ENCODE measurements around the gene NAT16.

The NAT16 gene

DNA sequence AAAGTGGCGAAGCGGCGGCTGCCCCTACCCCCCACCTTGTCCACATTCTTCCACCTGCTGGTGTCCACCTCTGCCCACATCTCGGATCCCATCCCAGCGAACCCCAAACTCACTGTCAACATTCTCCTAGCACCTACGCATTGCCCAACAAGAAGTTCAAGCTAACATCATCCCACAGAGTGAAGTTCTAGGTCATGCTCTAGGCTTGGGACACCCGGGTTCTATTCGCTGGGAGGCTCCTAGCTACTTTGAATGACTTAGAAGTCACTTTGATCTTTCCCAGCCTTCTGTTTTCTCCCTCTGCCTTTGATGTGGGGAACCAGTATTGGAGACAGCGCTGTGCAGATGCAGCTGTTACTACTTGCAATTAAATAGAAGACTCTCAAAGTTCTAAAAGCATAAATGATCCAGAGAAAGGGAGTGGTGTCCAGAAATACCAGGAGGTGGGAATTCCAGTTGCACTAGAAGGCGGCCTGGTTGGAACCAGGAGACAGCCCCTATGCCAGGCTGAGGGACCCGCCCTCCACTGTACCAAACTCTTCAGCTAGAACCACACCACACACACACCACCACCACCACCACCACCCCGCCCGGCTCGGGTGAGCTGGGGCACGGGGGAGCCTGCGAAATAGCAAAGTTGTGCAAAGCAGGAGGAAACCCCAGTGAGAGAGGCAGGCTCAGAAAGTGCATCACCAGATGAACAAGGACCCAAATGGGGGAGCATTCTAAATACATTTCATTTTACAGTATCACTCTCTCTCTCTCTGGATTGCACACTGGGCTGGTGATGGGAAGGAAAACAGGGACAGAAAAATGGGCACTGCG is 9.3 kb downstream of the NAT16 start:
- no peak for DNase-seq

DNA sequence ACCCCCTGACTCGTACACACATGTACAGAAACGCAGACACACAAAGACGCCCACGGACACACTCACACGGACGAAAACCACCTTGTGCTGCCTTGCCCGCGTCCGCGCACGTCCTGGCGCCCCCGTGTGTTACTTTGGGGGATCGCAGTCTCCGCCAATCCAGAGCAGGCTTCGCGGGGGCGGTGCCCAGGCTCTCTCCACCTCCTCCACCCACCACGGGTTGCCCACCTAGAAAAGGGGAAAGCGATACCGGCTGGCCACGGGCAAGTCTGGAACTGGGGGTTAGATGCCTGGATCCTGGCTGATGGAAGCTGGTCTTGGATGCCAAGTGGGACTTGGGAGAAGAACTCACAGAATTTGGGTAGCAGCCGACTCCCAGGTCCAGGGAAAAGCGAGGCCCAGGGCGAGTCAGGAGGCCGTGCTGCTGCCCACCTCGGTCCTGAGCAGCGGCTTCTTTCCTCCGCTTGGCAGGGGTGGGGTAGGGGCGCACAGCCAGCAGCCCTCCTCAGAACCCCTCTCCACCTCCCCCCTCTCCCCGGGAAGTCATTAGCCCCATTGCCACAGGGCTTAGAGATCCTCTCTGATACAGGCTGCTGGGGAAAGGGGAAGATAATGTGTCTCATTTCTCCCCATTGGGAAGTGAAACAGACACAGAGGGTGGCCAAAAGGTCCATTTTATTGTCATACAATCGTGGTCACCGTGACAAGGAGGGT is 10.1 kb downstream of the NAT16 start:
- no peak for DNase-seq

DNA sequence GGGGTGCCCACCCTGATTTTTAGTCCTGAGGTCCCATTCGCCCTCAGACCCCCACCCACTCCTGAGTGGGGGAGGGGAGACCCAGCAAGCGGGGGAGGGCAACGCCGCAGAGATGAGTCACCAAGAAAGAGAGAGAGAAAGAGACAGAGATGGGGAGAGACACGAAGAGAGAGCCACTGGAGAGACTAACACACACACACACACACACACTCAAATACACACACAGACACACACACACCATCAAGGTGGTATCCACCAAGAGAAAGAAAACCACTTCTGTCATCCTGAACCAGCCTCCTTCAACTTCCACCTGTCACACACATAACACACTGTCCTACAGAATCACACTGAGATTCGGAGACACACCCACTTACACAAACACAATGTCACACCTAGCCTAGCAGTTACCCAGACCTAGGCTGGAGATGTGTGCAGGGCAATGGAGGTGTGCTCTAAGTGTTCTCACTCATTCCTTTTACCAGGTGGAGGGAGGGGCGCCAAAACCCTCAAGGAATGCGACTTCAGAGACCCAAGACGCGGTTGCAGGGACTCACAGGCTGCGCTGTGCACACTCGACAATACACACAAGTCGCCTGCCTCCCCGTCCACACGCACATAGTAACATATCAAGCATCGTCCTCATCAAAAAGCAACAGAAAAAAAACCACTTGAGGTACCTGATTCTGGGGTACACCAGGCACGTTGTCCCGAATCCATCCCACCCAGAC is 10.8 kb downstream of the NAT16 start:
- DNase-seq: no peak

- DNase-seq: no peak
Observed at GRCh38 chr7:101168412-101169049, 11.6 kb downstream of the NAT16 start.

DNA sequence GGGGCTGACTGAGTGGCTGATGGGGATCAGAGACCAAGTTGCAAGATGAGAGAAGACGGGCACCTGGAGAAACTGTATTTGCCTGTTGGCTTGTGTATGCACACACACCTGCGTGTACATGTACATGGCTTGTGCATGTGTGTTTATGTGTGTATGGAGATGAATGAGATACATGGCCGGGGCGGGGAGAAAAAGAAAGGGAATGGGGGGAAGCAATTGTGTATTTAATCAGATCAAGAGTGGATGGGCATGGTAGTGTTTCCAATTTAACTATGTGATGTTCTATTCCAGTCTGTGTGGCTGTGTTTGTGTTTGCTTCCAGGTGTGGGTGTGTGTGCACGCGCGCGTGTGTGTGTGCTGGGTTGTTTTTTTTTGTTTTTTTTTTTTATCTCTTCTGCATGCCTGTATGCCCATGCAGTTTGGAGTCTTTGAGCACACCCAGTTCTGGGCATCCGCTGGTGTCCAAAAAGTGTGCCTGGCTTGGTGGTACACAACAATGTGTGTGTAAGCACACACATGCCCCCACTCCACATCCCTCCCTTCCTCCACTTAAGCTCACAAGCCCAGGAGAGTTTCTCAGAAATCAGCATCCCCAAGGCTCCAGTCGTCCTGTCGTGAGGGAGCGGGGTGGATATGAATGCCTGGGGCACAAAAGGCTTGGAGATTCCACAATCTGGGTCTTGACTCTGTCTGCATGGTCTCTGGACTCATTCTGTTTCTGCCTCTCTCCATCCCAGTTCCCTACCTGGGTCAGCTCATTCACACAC is 12.3 kb downstream of the NAT16 start:
- DNase-seq: no peak

- DNase-seq: no peak
Observed at GRCh38 chr7:101166909-101167644, 13.0 kb downstream of the NAT16 start.

DNA sequence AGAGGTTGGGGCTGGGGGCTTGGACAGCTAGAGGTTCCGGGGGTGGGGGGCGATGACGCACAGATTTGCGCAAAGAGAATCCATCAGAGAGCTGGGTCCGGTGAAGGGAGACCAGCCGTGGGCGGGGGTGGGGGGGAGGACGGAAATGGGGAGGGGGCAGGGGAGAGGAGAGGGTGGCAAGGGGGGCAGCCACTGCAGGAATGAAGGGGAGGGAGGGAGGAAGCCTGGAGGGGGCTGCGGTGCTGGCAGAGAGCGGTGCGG is 13.5 kb downstream of the NAT16 start:
- DNase-seq: no peak

DNA sequence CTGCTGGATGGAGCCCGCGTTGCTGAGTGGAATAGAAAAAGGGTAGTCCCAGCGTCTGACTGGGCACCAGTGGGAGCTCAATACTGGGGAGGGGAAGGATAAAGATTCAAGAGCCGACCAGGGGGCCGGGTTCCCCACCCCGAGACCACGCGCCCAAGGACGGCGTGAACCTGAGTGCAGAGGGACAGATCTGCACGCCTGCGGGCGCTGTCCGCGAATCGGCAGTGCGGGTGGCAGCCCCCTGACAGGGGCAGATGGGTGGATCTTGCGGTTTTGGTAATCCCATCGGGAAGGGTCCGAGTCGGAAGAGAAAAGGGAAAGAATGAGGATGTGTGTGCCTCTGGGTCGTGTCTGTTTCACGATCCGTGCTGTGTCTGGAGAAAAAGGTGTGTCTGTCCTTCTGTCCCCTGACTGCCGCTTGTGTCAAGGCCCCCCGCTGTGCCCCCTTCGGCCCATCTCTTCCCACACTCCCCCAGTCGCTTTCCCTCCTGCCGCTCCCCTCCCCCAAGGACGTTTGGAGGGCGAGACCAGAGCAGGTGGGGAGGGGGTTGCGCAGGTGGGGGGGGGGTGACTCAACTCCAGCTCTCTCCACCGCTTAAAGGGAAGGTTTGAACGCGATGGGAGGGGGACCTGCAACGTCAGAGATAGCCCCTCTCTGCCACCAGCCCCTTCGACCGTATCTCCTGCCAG is 14.0 kb downstream of the NAT16 start:
- no peak for DNase-seq

DNA sequence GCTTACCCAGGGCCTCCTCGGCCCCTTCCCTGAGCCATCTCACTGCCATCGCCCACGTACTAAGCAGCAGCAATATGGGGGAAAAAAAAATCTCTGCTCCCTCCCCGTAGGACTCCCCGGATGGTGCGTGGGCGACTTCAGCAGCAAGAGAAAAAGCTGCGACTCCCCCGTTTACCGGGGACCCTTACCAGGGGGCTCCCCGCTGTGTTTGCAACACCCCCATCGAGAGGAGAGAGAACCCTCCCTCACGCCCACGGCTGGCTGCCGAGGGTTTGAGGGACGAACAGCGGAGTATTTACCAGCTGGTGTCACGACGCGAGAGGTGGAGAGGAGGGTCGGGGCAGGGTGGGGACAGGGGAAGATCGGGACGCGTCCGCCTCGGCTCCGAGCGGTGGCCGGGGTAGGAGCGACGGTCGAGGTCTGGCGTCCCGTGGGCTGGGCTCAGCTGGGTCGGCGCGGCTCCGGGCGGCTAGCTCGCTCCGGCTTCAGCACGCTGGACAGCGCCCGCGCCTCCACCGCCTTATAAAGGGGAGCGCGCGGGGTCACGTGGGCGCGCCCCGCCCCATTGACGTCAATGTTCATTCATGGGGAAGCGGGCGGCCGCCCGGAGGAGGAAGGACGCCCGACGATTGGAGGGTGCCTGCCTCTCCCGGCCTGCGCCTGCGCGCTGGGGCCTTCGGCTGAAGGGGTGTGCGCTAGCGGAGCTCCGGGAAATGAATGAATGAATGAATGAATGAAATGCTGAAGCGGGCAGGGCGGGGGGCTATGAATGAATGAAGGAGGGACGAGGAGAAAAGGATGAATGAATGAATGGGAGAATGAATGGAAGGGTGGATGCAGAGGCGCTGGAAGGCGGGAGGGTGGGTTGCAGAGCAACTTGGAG is 14.8 kb downstream of the NAT16 start, which contains the start of gene VGF:
Gene VGF (minus strand): TSS at position 495 of the 883 bp plus-strand sequence. CDS start 726 bp downstream, outside the sequence.
- peak; percentile 79 for DNase-seq

DNA sequence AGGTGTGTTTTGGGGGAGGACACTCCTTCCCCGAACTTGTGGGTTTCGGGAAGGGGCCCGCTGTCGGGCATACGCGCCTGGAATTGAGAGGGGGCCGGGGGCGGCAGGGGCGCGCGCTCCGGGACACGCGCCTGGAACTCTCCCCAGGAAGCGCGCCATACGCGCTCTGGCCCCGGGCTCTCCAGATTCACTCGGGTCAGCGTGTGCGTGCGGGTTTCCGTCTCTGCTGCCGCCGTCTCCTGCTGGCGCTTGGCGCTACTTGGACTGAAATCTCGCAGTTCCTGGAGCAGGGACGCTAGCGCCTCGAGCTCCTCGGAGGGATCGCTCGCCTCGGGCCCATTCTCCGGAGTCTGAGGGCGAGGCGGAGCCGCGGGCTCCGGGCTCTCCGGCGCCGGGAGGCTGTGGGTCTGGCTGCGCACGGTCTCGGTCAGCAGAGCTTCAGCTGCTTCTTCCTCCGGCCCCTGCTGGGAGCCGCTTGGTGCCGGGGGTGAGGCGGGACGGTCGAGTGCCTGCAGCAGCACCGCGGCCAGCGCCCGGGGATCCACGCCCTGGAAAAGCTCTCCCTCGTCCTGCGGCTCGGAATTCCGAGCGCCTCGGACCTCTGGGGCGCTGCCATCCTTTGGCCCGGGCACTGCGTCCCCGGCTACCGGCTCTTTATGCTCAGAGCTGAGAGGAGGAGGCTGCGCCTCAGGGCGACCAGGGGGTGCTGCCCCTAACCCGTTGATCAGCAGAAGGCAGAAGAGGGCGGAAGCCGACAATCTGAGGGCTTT is 15.8 kb downstream of the NAT16 start:
- DNase-seq: no peak

- DNase-seq: peak; percentile 34
Observed at GRCh38 chr7:101163279-101164070, 16.6 kb downstream of the NAT16 start.

DNA sequence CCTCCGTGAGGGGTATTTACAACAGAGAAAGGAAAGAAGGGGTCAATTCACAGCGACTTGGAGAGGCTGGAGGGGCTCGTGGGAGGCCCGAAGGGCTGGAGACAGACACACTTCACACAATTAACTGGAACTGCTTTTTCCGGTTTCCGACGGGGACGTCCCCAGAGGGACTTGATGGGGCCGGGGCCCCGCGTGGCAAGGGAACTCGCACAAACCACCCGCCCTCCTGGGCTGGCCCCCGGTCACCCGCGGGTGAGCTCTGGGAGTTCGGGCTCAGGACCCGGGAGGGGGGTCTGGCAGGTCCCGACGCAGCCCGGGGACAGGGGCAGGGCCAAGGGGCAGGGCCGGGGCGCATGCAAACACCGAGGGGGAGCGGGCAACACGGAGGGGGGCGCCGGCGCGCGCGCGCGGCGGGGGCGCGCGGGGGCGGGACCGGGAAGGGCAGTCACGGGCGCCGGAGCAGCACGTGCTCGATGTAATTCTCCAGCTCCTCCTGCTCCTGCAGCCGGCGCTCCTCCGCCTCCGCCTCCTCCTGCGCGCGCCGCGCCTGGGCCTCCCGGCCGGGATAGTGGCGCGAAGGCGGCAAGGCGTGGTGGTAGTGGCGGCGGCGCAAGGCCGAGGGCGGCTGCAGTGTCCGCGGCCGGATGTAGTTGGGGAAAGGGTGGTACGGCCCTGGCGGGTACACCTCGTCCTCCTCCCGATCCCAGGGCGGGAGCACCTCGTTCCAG is 17.4 kb downstream of the NAT16 start:
- peak; percentile 35 for DNase-seq

GRCh38 chr7:101161692-101162471 is 18.2 kb downstream of the NAT16 start:
- DNase-seq: no peak

GRCh38 chr7:101160910-101161309 is 19.2 kb downstream of the NAT16 start:
- no peak for DNase-seq

DNA sequence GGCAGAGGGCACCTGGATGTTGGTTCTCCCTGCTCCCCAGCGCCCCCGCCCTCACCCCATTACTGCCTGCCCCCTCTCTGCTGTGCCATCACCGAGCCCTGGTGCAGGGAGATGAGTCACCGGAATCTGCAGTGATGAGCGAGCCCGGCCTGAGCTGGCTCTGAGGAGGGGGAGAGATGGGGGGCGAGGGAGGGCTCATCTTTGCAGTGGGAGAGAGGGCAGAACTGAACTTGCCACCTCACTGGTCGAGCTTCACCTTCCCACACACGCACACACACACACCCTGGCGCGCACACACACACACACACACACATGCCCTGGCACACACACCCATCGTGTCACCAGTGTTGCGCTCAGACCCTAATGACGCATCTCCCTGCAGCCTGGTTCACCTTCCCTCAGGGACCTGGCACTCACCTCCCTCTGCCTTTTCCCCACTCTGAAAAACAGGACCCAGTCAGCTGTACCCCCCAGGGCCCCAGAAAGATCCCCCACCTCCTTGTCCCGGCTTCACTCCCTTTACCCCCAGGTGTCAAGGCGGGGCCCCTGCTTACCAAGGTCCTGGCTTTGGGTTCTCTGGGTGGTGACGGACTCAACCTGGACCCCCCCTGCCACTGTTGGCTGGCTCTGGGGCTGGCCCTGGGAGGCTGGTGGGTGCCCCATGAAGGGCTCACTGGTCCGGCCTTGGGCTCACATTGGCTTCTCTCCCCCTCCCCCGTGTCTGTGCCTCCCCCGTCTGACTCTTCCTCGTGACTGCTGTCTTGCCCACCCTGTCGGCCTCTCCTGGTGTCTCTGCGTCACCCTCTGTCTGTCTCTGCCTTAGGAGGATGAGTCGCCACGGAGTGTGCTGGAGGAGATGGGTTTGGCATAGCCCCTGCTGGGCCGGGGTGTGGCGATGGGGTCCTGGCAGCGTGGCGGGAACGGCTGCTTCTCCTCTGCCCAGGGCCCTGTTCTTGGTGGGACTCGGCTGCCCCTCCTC is 20.1 kb downstream of the NAT16 start:
- no peak for DNase-seq

All from NCI-H2081 treated with DMSO at 0.1 percent for 48 hours (cell line).